Mesenchymal stem cell (in vitro differentiated cells and primary cell): ENCODE results near the gene SMIM20.

Source experiments
- DNase-seq: peaks from one replicate; pipeline ENCODE4 v3.0.0-alpha.2; 2013
- H2AFZ ChIP-seq: one replicate; pipeline ENCODE4 v1.6.1; 2013; ENCODE audit warnings: low read depth, mild to moderate bottlenecking, control low read depth, inconsistent platforms, low read length, moderate library complexity
- H2AK5ac ChIP-seq: 2 replicates; pipeline ENCODE4 v1.6.1; 2013; ENCODE audit warnings: low read length, moderate library complexity, mild to moderate bottlenecking, inconsistent platforms; ENCODE audit not compliant: severe bottlenecking
- H2BK120ac ChIP-seq: one replicate; pipeline ENCODE4 v1.6.1; 2013; ENCODE audit warnings: low read depth, mild to moderate bottlenecking, inconsistent platforms, low read length, moderate library complexity
- H2BK12ac ChIP-seq, 2 experiments: one replicate each; pipeline ENCODE4 v1.6.1; 2013; ENCODE audit warnings: inconsistent platforms in 2 of 2, low read length in 2 of 2, mild to moderate bottlenecking in 2 of 2, moderate library complexity in 2 of 2, control low read depth in 1 of 2
- H2BK15ac ChIP-seq: one replicate; pipeline ENCODE4 v1.6.1; 2013; ENCODE audit warnings: mild to moderate bottlenecking, low read depth, inconsistent platforms; ENCODE audit not compliant: poor library complexity, severe bottlenecking
- H2BK5ac ChIP-seq: 2 replicates; pipeline ENCODE4 v1.6.1; 2013; ENCODE audit warnings: low read depth, mild to moderate bottlenecking, low read length, control low read depth, inconsistent platforms; ENCODE audit not compliant: poor library complexity, severe bottlenecking
- H3K14ac ChIP-seq, 2 experiments: one replicate each; pipeline ENCODE4 v1.6.1; 2013; ENCODE audit warnings: inconsistent platforms in 2 of 2, low read length in 2 of 2, control low read depth in 1 of 2, mild to moderate bottlenecking in 1 of 2, moderate library complexity in 1 of 2
- H3K18ac ChIP-seq, 2 experiments: one replicate each; pipeline ENCODE4 v1.6.1; 2013; ENCODE audit warnings: inconsistent platforms in 2 of 2, low read length in 2 of 2, control low read depth in 1 of 2, low read depth in 1 of 2, mild to moderate bottlenecking in 1 of 2
- H3K23ac ChIP-seq, 2 experiments: one replicate each; pipeline ENCODE4 v1.6.1; 2013; ENCODE audit warnings: inconsistent platforms in 2 of 2, low read length in 2 of 2, mild to moderate bottlenecking in 2 of 2, moderate library complexity in 2 of 2, control low read depth in 1 of 2
- H3K27ac ChIP-seq: 2 replicates; pipeline ENCODE4 v1.5.1; 2013; ENCODE audit warnings: mild to moderate bottlenecking, moderate library complexity, low read length, control low read depth, inconsistent platforms; ENCODE audit not compliant: poor library complexity, severe bottlenecking
- H3K27me3 ChIP-seq, 2 experiments: 2 replicates each; pipeline versions ENCODE4 v1.6.1 to v1.7.0; 2013; ENCODE audit warnings: low read length in 2 of 2, mild to moderate bottlenecking in 2 of 2, moderate library complexity in 2 of 2, control low read depth in 1 of 2, inconsistent platforms in 1 of 2; ENCODE audit not compliant: control insufficient read depth in 1 of 2, insufficient read depth in 1 of 2
- H3K36me3 ChIP-seq, 2 experiments: 2 replicates each; pipeline versions ENCODE4 v1.6.1 to v1.7.0; 2013; ENCODE audit warnings: low read length in 2 of 2, control low read depth in 1 of 2, inconsistent platforms in 1 of 2, low read depth in 1 of 2, mild to moderate bottlenecking in 1 of 2; ENCODE audit not compliant: insufficient read depth in 2 of 2, control insufficient read depth in 1 of 2
- H3K4ac ChIP-seq, 2 experiments: one replicate each; pipeline ENCODE4 v1.6.1; 2013; ENCODE audit warnings: inconsistent platforms in 2 of 2, low read length in 2 of 2, mild to moderate bottlenecking in 2 of 2, moderate library complexity in 2 of 2, control low read depth in 1 of 2, low read depth in 1 of 2
- H3K4me1 ChIP-seq: 2 replicates; pipeline ENCODE4 v1.6.1; 2013; ENCODE audit warnings: low read depth, low read length, control low read depth; ENCODE audit not compliant: control insufficient read depth, insufficient read depth
- H3K4me2 ChIP-seq: 2 replicates; pipeline ENCODE4 v1.6.1; 2013; ENCODE audit warnings: low read length, mild to moderate bottlenecking, inconsistent platforms; ENCODE audit not compliant: poor library complexity, severe bottlenecking
- H3K4me3 ChIP-seq, 2 experiments: 2 replicates each; pipeline versions ENCODE4 v1.5.1 to v1.7.0; 2013; ENCODE audit warnings: low read length in 2 of 2, mild to moderate bottlenecking in 2 of 2, control low read depth in 1 of 2, low read depth in 1 of 2; ENCODE audit not compliant: insufficient read depth in 1 of 2
- H3K79me1 ChIP-seq: replicated peaks from 2 replicates; pipeline ENCODE4 v1.6.1; 2013; ENCODE audit warnings: mild to moderate bottlenecking, control low read depth, low read length, inconsistent platforms; ENCODE audit not compliant: poor library complexity, severe bottlenecking
- H3K9ac ChIP-seq: 2 replicates; pipeline ENCODE4 v1.7.0; 2013; ENCODE audit warnings: mild to moderate bottlenecking, low read length, moderate library complexity
- H3K9me3 ChIP-seq: 2 replicates; pipeline ENCODE4 v1.7.0; 2013; ENCODE audit warnings: mild to moderate bottlenecking, low read length; ENCODE audit not compliant: control insufficient read depth
- H4K8ac ChIP-seq: one replicate; pipeline ENCODE4 v1.6.1; 2013; ENCODE audit warnings: inconsistent platforms, mild to moderate bottlenecking, low read length, moderate library complexity
- H4K91ac ChIP-seq: one replicate; pipeline ENCODE4 v1.6.1; 2013; ENCODE audit warnings: mild to moderate bottlenecking, low read length, inconsistent platforms
- WGBS: methylation state at CpG from one replicate; pipeline ENCODE4 v1.1.7; 2013; ENCODE audit warnings: mixed read lengths; 5-methylcytosine and 5-hydroxymethylcytosine counted together

Gene SMIM20

GRCh38 chr4:25879991-25880651 lies 33.9 kb upstream of the SMIM20 start:
- 79% methylated on average over 7 of the region's 7 CpGs for WGBS
- Histone ChIP-seq H2BK12ac (no peak overlapping the region), H4K91ac (no peak overlapping the region), H2BK120ac (no peak overlapping the region), H3K18ac (no peak overlapping the region), H3K4me2 (no peak overlapping the region), H2AFZ (no peak overlapping the region), H3K27ac (no peak overlapping the region), H3K27me3 (no peaks in the 10 kb centered on the region), H3K9me3 (no peaks in the 10 kb centered on the region), H2BK5ac (no peak overlapping the region), H3K9ac (no peak overlapping the region), H3K4me1 (peaks cover 4% of the 10 kb centered on the region), H4K8ac (no peak overlapping the region), H3K4ac (no peak overlapping the region), H3K79me1 (no peaks in the 10 kb centered on the region), H2BK15ac (no peak overlapping the region), H3K36me3 (no peaks in the 10 kb centered on the region), H2AK5ac (no peak overlapping the region), H3K14ac (no peak overlapping the region), H3K23ac (no peak overlapping the region), H3K4me3 (no peak overlapping the region)
- no peak for DNase-seq

- no peak overlapping the region for H2BK5ac ChIP-seq
- no peak overlapping the region for H2AFZ ChIP-seq
- no peak overlapping the region for H4K8ac ChIP-seq
- H2AK5ac ChIP-seq = no peak overlapping the region
- 94% methylated on average over 2 of the region's 4 CpGs for WGBS
- no peak for DNase-seq
- H3K18ac ChIP-seq = no peak overlapping the region
- H3K4me3 ChIP-seq = no peak overlapping the region
- no peak overlapping the region for H3K27ac ChIP-seq
- no peaks in the 10 kb centered on the region for H3K79me1 ChIP-seq
- peaks cover 4% of the 10 kb centered on the region for H3K4me1 ChIP-seq
- H3K4ac ChIP-seq = no peak overlapping the region
- no peak overlapping the region for H3K14ac ChIP-seq
- no peaks in the 10 kb centered on the region for H3K27me3 ChIP-seq
- H3K9me3 ChIP-seq = no peaks in the 10 kb centered on the region
- H3K4me2 ChIP-seq = no peak overlapping the region
- no peak overlapping the region for H2BK12ac ChIP-seq
- no peak overlapping the region for H3K23ac ChIP-seq
- no peak overlapping the region for H2BK15ac ChIP-seq
- no peak overlapping the region for H3K9ac ChIP-seq
- no peak overlapping the region for H2BK120ac ChIP-seq
- H4K91ac ChIP-seq = no peak overlapping the region
- H3K36me3 ChIP-seq = no peaks in the 10 kb centered on the region
These were observed 32.8 kb upstream of the SMIM20 start for GRCh38 chr4:25881193-25881592.

GRCh38 chr4:25882226-25882625 lies 31.8 kb upstream of the SMIM20 start:
- 85% methylated on average over 4 of the region's 4 CpGs for WGBS
- no peaks in the 10 kb centered on the region for H3K36me3 ChIP-seq
- H2AK5ac ChIP-seq = no peak overlapping the region
- H3K18ac ChIP-seq = no peak overlapping the region
- H3K79me1 ChIP-seq = no peaks in the 10 kb centered on the region
- peaks cover 8% of the 10 kb centered on the region for H3K4me1 ChIP-seq
- no peak overlapping the region for H2BK15ac ChIP-seq
- H2BK5ac ChIP-seq = no peak overlapping the region
- H3K4me3 ChIP-seq = no peak overlapping the region
- H3K9me3 ChIP-seq = no peaks in the 10 kb centered on the region
- H3K23ac ChIP-seq = no peak overlapping the region
- no peak overlapping the region for H2BK120ac ChIP-seq
- H3K9ac ChIP-seq = no peak overlapping the region
- H4K91ac ChIP-seq = no peak overlapping the region
- DNase-seq = no peak
- H3K27me3 ChIP-seq = no peaks in the 10 kb centered on the region
- H3K4ac ChIP-seq = no peak overlapping the region
- H3K27ac ChIP-seq = no peak overlapping the region
- H2BK12ac ChIP-seq = peak overlapping the region in 1 of 2 experiments; percentile 21
- H3K14ac ChIP-seq = no peak overlapping the region
- H3K4me2 ChIP-seq = no peak overlapping the region
- no peak overlapping the region for H4K8ac ChIP-seq
- no peak overlapping the region for H2AFZ ChIP-seq

GRCh38 chr4:25883565-25883964 lies 30.5 kb upstream of the SMIM20 start:
- H3K4me2 ChIP-seq = no peak overlapping the region
- H3K18ac ChIP-seq = no peak overlapping the region
- H3K4me3 ChIP-seq = no peak overlapping the region
- H3K79me1 ChIP-seq = no peaks in the 10 kb centered on the region
- no peak overlapping the region for H4K8ac ChIP-seq
- H3K27me3 ChIP-seq = no peaks in the 10 kb centered on the region
- no peak overlapping the region for H2BK120ac ChIP-seq
- no peak overlapping the region for H2AFZ ChIP-seq
- peaks cover 8% of the 10 kb centered on the region for H3K4me1 ChIP-seq
- no peak for DNase-seq
- H2BK12ac ChIP-seq = no peak overlapping the region
- peak overlapping the region; percentile 39 for H3K27ac ChIP-seq
- H3K9me3 ChIP-seq = no peaks in the 10 kb centered on the region
- H3K4ac ChIP-seq = no peak overlapping the region
- H3K23ac ChIP-seq = no peak overlapping the region
- no peak overlapping the region for H2AK5ac ChIP-seq
- H2BK15ac ChIP-seq = no peak overlapping the region
- no peak overlapping the region for H2BK5ac ChIP-seq
- no peak overlapping the region for H3K9ac ChIP-seq
- H3K14ac ChIP-seq = no peak overlapping the region
- 86% methylated on average over 1 of the region's 2 CpGs for WGBS
- no peaks in the 10 kb centered on the region for H3K36me3 ChIP-seq
- no peak overlapping the region for H4K91ac ChIP-seq
